ENCODE results near the gene LIPC. TPM values are rescaled to one million over a fixed set of nuclear protein-coding genes. Genes with fewer than 3 reads are reported as not detected.

LIPC gene
- total and polyA plus RNA-seq, 8 donors = 0.11 to 1.0 (median 0.60) TPM

GRCh38 chr15:58490086-58490887 is 58.5 kb downstream of the LIPC start:
- H3K4me1 ChIP-seq = peaks cover 0 to 16% of the 10 kb centered on the region in 2 donors
- ATAC-seq (no peak), DNase-seq (no peak)
- intact Hi-C loops (cut with DNase I) = no loop called here
- H3K36me3 ChIP-seq = no peaks in the 10 kb centered on the region
- no peak for TF ChIP-seq CTCF (IDR thresholded peaks at IDR 0.05)
- peaks cover 0 to 5% of the 10 kb centered on the region in 2 donors for H3K9me3 ChIP-seq
- no peak overlapping the region for H3K4me3 ChIP-seq
- no peaks in the 10 kb centered on the region for H3K27me3 ChIP-seq
- no peak overlapping the region for H3K27ac ChIP-seq

GRCh38 chr15:58490888-58491473 is 59.2 kb downstream of the LIPC start:
- Histone ChIP-seq H3K9me3 (peaks cover 0 to 5% of the 10 kb centered on the region in 2 donors), H3K27me3 (no peaks in the 10 kb centered on the region), H3K4me1 (peaks cover 0 to 16% of the 10 kb centered on the region in 2 donors), H3K36me3 (no peaks in the 10 kb centered on the region), H3K4me3 (no peak overlapping the region), H3K27ac (no peak overlapping the region)
- no peak for DNase-seq
- intact Hi-C loops (cut with DNase I) = no loop called here
- TF ChIP-seq CTCF (IDR thresholded peaks at IDR 0.05) = no peak
- ATAC-seq = peak; percentile 47

- H3K9me3 ChIP-seq = peaks cover 0 to 5% of the 10 kb centered on the region in 2 donors
- no peaks in the 10 kb centered on the region for H3K36me3 ChIP-seq
- ATAC-seq = no peak
- H3K4me1 ChIP-seq = peaks cover 0 to 15% of the 10 kb centered on the region in 2 donors
- intact Hi-C loops (cut with DNase I) = no loop called here
- H3K27ac ChIP-seq = no peak overlapping the region
- no peak for DNase-seq
- no peak overlapping the region for H3K4me3 ChIP-seq
- H3K27me3 ChIP-seq = no peaks in the 10 kb centered on the region
- no peak for TF ChIP-seq CTCF (IDR thresholded peaks at IDR 0.05)
These were observed 59.9 kb downstream of the LIPC start for GRCh38 chr15:58491499-58492202.

- no peak overlapping the region for H3K27ac ChIP-seq
- H3K4me1 ChIP-seq = peaks cover 0 to 15% of the 10 kb centered on the region in 2 donors
- no peak overlapping the region for H3K4me3 ChIP-seq
- ATAC-seq (no peak), DNase-seq (no peak)
- intact Hi-C loops (cut with DNase I) = no loop called here
- H3K9me3 ChIP-seq = peaks cover 0 to 5% of the 10 kb centered on the region in 2 donors
- no peaks in the 10 kb centered on the region for H3K27me3 ChIP-seq
- H3K36me3 ChIP-seq = no peaks in the 10 kb centered on the region
- no peak for TF ChIP-seq CTCF (IDR thresholded peaks at IDR 0.05)
These were observed 61.0 kb downstream of the LIPC start for GRCh38 chr15:58492661-58493397.

All from left lung (tissue), 10 donors.